DOHH2 (cell line): ENCODE data around the gene CCR9.

Source experiments
- H3F3A ChIP-seq: fragments of 200-600 bp; sonication (generic), shearing (Covaris generic); 2 replicates; pipeline ENCODE4 v1.6.0; 2016; ENCODE audit warnings: antibody characterized with exemption, mild to moderate bottlenecking; ENCODE audit not compliant: control insufficient read depth, insufficient read depth
- H3K27ac ChIP-seq: fragments of 200-600 bp; sonication (generic); 2 replicates; pipeline ENCODE4 v1.5.1; 2014; ENCODE audit warnings: low read depth, mild to moderate bottlenecking, low read length, moderate library complexity
- H3K27me3 ChIP-seq: fragments of 200-600 bp; sonication (generic); 2 replicates; pipeline ENCODE4 v1.6.1; 2014; ENCODE audit warnings: mild to moderate bottlenecking, low read length, mixed read lengths; ENCODE audit not compliant: control insufficient read depth
- H3K36me3 ChIP-seq: fragments of 200-600 bp; sonication (generic); 2 replicates; pipeline ENCODE4 v1.6.1; 2014; ENCODE audit warnings: mild to moderate bottlenecking, low read length, moderate library complexity, mixed read lengths; ENCODE audit not compliant: control insufficient read depth
- H3K4me1 ChIP-seq: fragments of 200-600 bp; sonication (generic); 2 replicates; pipeline ENCODE4 v1.6.1; 2014; ENCODE audit warnings: mild to moderate bottlenecking, low read length, mixed read lengths; ENCODE audit not compliant: control insufficient read depth
- H3K4me2 ChIP-seq: fragments of 200-600 bp; sonication (generic); 2 replicates; pipeline ENCODE4 v1.6.0; 2014; ENCODE audit warnings: mild to moderate bottlenecking, low read length, moderate library complexity
- H3K4me3 ChIP-seq: fragments of 200-600 bp; sonication (generic); 2 replicates; pipeline ENCODE4 v1.5.1; 2014; ENCODE audit warnings: mild to moderate bottlenecking, low read length, mixed read lengths
- H3K79me2 ChIP-seq: fragments of 200-600 bp; sonication (generic); 2 replicates; pipeline ENCODE4 v1.6.1; 2014; ENCODE audit warnings: mild to moderate bottlenecking, low read length, mixed read lengths; ENCODE audit not compliant: control insufficient read depth
- H3K9me2 ChIP-seq: fragments of 200-600 bp; sonication (generic); replicated peaks from 2 replicates; pipeline ENCODE4 v1.6.1; 2014; ENCODE audit warnings: mild to moderate bottlenecking, low read length, mixed read lengths; ENCODE audit not compliant: control insufficient read depth
- H3K9me3 ChIP-seq: fragments of 200-600 bp; sonication (generic); 2 replicates; pipeline ENCODE4 v1.6.1; 2014; ENCODE audit warnings: antibody characterized with exemption, low read length, mixed read lengths; ENCODE audit not compliant: control insufficient read depth, insufficient read depth
- H4K20me1 ChIP-seq: fragments of 200-600 bp; sonication (generic); 2 replicates; pipeline ENCODE4 v1.6.0; 2014; ENCODE audit warnings: low read depth, mild to moderate bottlenecking, antibody characterized with exemption, low read length, moderate library complexity; ENCODE audit not compliant: control insufficient read depth, insufficient read depth
- CTCF ChIP-seq: fragments of 200-600 bp; sonication (generic); IDR thresholded peaks from one replicate; pipeline ENCODE4 v1.5.1; 2014; ENCODE audit warnings: antibody characterized with exemption, mild to moderate bottlenecking, low read depth, low read length; ENCODE audit not compliant: poor library complexity, severe bottlenecking
- EZH2phosphoT487 ChIP-seq: fragments of 200-600 bp; sonication (generic); IDR thresholded peaks from 2 replicates; pipeline ENCODE4 v1.6.1; 2017; ENCODE audit warnings: borderline replicate concordance, mild to moderate bottlenecking, antibody characterized with exemption, low read length, moderate library complexity, mixed read lengths

CCR9 gene

GRCh38 chr3:45909542-45909941 is 23.2 kb downstream of the CCR9 start:
- no peak overlapping the region for H3K4me2 ChIP-seq
- no peaks in the 10 kb centered on the region for H4K20me1 ChIP-seq
- no peaks in the 10 kb centered on the region for H3K9me3 ChIP-seq

GRCh38 chr3:45910892-45911291 is 24.5 kb downstream of the CCR9 start:
- H3K79me2 ChIP-seq, result no peaks in the 10 kb centered on the region
- no peak overlapping the region for H3K27ac ChIP-seq
- TF ChIP-seq CTCF (no peak), EZH2phosphoT487 (no peak)
- H3F3A ChIP-seq, result no peaks in the 10 kb centered on the region
- no peak overlapping the region for H3K4me3 ChIP-seq
- peaks cover 3% of the 10 kb centered on the region; the same call in 1 of the 2 replicates for H3K27me3 ChIP-seq
- no peaks in the 10 kb centered on the region for H3K9me3 ChIP-seq
- no peaks in the 10 kb centered on the region for H3K36me3 ChIP-seq
- no peaks in the 10 kb centered on the region for H4K20me1 ChIP-seq
- H3K4me1 ChIP-seq, result no peaks in the 10 kb centered on the region
- no peaks in the 10 kb centered on the region for H3K9me2 ChIP-seq
- no peak overlapping the region for H3K4me2 ChIP-seq

More at GRCh38 chr3:45909542-45909941, 23.2 kb downstream of the CCR9 start:
- Histone ChIP-seq H3K4me3 (no peak overlapping the region), H3K79me2 (no peaks in the 10 kb centered on the region), H3K27ac (no peak overlapping the region), H3K27me3 (no peaks in the 10 kb centered on the region), H3F3A (no peaks in the 10 kb centered on the region), H3K36me3 (no peaks in the 10 kb centered on the region), H3K9me2 (no peaks in the 10 kb centered on the region), H3K4me1 (no peaks in the 10 kb centered on the region)
- no peak for TF ChIP-seq EZH2phosphoT487
- TF ChIP-seq CTCF, result no peak

GRCh38 chr3:45911511-45912226 is 25.3 kb downstream of the CCR9 start:
- H3K4me3 ChIP-seq, result no peak overlapping the region
- no peaks in the 10 kb centered on the region for H3K4me1 ChIP-seq
- H3F3A ChIP-seq, result no peaks in the 10 kb centered on the region
- no peaks in the 10 kb centered on the region for H4K20me1 ChIP-seq
- TF ChIP-seq CTCF, result no peak
- no peak overlapping the region for H3K27ac ChIP-seq
- no peaks in the 10 kb centered on the region for H3K79me2 ChIP-seq
- no peaks in the 10 kb centered on the region for H3K9me3 ChIP-seq
- peaks cover 7% of the 10 kb centered on the region; the same call in 1 of the 2 replicates for H3K27me3 ChIP-seq
- no peak overlapping the region for H3K4me2 ChIP-seq
- H3K36me3 ChIP-seq, result no peaks in the 10 kb centered on the region
- H3K9me2 ChIP-seq, result no peaks in the 10 kb centered on the region
